ENCODE data around the gene PTPN6. TPM values are rescaled to one million over a fixed set of nuclear protein-coding genes. Genes with fewer than 3 reads are reported as not detected.

PTPN6 gene
- total and polyA plus RNA-seq, 9 of the 15 experiments (the other 6 are each of a cell fraction or from before 2014, with no cell fraction given): 1.5 to 5.1 (median 3.9) TPM

GRCh38 chr12:6946033-6946919 is 4.9 kb upstream of the PTPN6 start (continued):
- TF ChIP-seq SAP30 (IDR thresholded peaks at IDR 0.05; ENCODE audit: borderline replicate concordance, insufficient read depth, low read depth, low read length, poor library complexity, severe bottlenecking) (peak; percentile 45), ZNF263 (CRISPR knock-in tag; IDR thresholded peaks at IDR 0.05; ENCODE audit: borderline replicate concordance) (peak; percentile 30; the same call in 1 of the 2 replicates), CXXC5 (CRISPR knock-in tag; IDR thresholded peaks at IDR 0.05) (0 out of 2 replicates have a peak, but pooled peaks have one; percentile 19), GABPA (tag; conservative IDR thresholded peaks at IDR 0.05; ENCODE audit: low read depth) (peak; percentile 46), RAD21 (CRISPR knock-in tag; conservative IDR thresholded peaks at IDR 0.05 in 1 of 2, IDR thresholded peaks at IDR 0.05 in 1 of 2) (no peak), ZFX (CRISPR knock-in tag; IDR thresholded peaks at IDR 0.05) (peak; percentile 58; the same call in 1 of the 2 replicates), MNT (conservative IDR thresholded peaks at IDR 0.05) (peak in 1 of 2 experiments; percentile 21; a peak in 1 of 4 replicates), KDM5B (IDR thresholded peaks at IDR 0.05; ENCODE audit: insufficient replicate concordance, low read depth, low read length) (peak; percentile 63), ELF1 (tag; IDR thresholded peaks at IDR 0.05) (peak; percentile 56), TFAP4 (CRISPR knock-in tag; IDR thresholded peaks at IDR 0.05; ENCODE audit: borderline replicate concordance) (peak; percentile 93), SIN3A (IDR thresholded peaks at IDR 0.05; ENCODE audit: borderline replicate concordance in 2 of 2, control insufficient read depth in 1 of 2, low read depth in 2 of 2, low read length in 2 of 2) (peak in 1 of 2 experiments; percentile 11; a peak in 1 of 4 replicates), SP1 (CRISPR knock-in tag; IDR thresholded peaks at IDR 0.05) (peak; percentile 69), HMGN3 (IDR thresholded peaks at IDR 0.05; ENCODE audit: borderline replicate concordance, extremely low read depth, insufficient read length, low read depth, low read length) (peak; percentile 56), ZHX1 (conservative IDR thresholded peaks at IDR 0.05; ENCODE audit: low read length) (no peak), EP400 (IDR thresholded peaks at IDR 0.05) (no peak), UBTF (IDR thresholded peaks at IDR 0.05; ENCODE audit: borderline replicate concordance in 1 of 2, low read depth in 2 of 2, low read length in 2 of 2) (no peak)

Data from K562 (cell line).